GM12865 (cell line): Measurements from ENCODE around the gene ATP1A4.

ENCODE experiments used
- DNase-seq: peaks from one replicate; pipeline ENCODE4 v3.0.0; 2010; ENCODE audit warnings: low read depth
- H3K4me3 ChIP-seq: 2 replicates; pipeline ENCODE4 v1.5.1; 2011; ENCODE audit warnings: mild to moderate bottlenecking, low read depth, low read length, control low read depth
- TF ChIP-seq, protein P1 (sequence below): IDR thresholded peaks from 2 replicates; pipeline ENCODE4 v1.5.1; 2011; ENCODE audit warnings: low read length, control low read depth, low read depth, inconsistent platforms; ENCODE audit not compliant: insufficient read depth; ENCODE audit errors: missing control alignments

ATP1A4 gene

DNA sequence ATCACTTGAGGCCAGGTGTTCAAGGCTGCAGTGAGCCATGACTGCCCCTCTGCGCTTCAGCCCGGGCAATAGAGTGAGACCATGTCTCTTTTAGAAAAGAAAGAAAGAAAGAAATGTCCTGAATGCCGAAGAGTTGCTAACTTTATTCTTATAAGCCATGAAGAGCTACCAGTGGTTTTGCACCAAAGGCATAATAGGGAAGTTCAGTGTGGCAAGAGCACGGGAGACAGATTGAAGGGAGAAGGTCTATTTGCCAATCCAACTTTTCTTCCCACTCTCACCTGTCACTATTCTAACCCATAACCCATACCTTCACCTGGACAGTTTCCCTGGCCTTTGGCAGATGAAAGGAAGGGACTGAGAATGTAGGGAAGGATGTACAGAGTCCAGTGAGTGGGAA, 49.4 kb downstream of the ATP1A4 start:
- TF ChIP-seq, protein P1, sequence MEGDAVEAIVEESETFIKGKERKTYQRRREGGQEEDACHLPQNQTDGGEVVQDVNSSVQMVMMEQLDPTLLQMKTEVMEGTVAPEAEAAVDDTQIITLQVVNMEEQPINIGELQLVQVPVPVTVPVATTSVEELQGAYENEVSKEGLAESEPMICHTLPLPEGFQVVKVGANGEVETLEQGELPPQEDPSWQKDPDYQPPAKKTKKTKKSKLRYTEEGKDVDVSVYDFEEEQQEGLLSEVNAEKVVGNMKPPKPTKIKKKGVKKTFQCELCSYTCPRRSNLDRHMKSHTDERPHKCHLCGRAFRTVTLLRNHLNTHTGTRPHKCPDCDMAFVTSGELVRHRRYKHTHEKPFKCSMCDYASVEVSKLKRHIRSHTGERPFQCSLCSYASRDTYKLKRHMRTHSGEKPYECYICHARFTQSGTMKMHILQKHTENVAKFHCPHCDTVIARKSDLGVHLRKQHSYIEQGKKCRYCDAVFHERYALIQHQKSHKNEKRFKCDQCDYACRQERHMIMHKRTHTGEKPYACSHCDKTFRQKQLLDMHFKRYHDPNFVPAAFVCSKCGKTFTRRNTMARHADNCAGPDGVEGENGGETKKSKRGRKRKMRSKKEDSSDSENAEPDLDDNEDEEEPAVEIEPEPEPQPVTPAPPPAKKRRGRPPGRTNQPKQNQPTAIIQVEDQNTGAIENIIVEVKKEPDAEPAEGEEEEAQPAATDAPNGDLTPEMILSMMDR: no peak
- no peak overlapping the region for H3K4me3 ChIP-seq
- DNase-seq: no peak

DNA sequence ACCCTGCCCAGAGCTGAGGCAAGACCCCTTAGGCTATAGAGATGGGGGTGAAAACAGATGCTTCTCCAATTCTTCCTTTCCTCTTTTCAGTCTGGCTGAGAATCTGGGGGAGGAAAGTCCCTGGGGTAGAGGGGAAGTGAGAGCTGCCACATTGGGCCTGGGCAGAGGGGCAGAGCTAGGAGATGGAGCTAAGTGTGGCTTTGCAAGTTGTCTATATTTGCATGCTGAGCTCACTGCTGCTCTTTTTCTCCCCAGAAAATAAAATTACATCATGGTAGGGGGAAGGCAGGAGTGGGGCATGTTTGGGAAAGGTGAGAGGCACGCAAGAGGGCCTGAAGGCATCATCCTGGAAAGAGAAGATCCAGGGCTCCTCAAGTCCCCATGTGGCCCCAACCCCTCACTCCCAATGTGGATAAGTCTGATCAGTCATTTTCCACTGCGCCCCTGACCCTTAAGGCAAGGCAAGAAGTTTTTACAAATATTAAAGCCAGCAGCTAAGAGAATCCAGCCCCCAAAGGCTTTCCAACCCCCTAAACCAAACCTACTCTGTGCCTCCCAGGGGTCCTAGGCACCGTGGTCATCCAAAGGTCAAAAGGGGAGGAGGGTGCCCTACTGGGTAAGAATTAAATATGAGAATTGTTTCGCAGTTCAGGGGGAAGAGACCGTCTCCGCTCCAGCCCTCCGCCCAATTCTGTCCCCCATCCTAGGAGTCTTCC, 53.3 kb downstream of the ATP1A4 start:
- TF ChIP-seq, protein P1: no peak
- DNase-seq: peak; percentile 84
- H3K4me3 ChIP-seq: peak overlapping the region; percentile 62

DNA sequence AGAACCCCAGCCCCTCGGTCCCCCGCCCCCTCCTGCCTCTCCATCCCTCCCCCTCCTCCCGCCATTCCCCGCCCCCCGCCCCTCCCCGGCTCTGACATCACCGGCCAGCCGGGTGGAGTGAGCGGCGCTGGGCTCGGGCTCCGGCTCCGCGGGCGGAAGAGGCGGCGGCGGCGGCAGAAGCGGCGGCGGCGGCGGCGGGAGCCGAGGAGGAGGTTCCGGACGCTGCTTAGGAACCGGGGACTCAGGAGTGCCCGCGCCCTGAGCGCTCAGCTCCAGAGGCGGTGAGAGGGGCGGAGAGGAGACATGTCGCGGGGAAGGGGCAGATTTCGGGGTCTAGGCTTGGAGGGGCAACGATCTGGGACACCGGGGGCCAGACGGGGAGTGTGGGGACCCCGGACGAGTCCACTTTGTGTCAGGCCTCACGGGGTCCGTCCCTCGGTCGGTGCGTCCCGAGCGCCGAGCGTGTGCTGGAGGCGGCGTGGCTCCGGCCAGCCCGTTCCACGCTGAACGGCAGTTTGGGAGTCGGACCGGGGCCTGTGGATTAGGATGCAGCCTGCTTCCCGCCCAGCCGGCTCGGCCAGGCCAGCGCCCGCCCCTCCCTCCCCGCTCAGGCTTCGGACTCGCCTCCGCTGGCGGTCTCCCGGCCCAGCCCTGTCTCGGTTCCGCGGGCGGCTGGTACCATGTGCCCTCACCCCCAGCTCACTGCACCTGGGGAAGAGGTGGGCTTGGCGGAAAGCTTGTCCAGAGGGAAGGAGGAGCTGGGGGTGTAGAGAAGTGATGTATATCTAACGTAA, 54.0 kb downstream of the ATP1A4 start, which contains the start of gene PEA15:
PEA15 (plus strand) TSS at position 143 of the 794 bp plus-strand sequence. CDS start 6,161 bp downstream, outside the sequence.
- peak; percentile 80 for DNase-seq
- TF ChIP-seq, protein P1: no peak
- H3K4me3 ChIP-seq: peak within 1 kb of the TSS; percentile 96

DNA sequence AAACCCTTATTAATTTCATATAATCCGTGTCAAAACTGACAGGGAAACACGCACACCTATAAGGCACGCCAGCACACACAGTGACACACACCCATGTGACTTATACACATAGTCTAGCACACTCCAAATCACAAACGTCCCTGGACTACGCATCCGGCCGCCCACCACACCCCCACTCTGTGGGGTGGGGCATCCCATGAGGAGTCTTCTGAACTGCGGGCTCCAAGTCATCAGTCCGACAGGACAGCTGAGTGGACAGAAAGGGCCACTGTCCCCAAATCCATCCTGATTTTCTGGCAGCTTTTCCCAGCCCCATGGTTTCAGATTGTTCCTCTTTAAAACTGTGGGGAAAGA, 54.6 kb downstream of the ATP1A4 start:
- DNase-seq: peak; percentile 64
- TF ChIP-seq, protein P1: no peak
- peak overlapping the region; percentile 96 for H3K4me3 ChIP-seq

DNA sequence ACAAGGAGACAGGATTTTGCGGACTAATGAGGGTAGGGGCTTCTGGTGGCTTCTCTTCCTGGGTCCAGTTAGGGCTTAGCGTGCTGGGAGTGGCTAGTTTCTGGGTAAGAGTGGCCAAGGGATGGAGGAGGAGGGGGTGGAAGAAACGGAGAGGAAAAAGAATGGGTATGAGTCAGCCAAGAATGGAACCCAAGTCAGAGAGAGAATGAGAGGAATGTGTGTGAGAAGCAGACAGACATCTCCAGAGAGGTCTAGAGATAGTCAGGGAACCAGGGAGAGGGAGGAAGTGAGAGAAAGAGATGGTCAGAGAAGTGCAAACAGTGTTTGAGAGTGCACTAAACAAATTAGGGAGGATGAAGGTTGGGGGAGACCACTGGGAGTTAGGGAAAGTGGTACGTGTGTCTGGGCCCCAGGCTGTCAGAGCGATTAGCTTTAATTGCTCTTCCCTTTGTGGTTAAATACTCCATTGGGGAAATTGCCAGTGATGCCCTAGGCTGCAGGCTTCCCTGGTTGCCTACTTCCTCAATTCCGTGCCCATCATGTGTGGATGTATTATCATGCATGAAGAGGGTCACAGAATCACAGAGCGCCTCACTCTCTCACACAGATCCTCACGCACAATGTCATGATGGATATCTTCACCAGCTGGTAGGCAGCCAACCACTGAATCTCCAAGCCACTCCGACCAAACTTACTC, 55.2 kb downstream of the ATP1A4 start:
- TF ChIP-seq, protein P1: no peak
- DNase-seq: peak; percentile 25
- H3K4me3 ChIP-seq: peak overlapping the region; percentile 96

DNA sequence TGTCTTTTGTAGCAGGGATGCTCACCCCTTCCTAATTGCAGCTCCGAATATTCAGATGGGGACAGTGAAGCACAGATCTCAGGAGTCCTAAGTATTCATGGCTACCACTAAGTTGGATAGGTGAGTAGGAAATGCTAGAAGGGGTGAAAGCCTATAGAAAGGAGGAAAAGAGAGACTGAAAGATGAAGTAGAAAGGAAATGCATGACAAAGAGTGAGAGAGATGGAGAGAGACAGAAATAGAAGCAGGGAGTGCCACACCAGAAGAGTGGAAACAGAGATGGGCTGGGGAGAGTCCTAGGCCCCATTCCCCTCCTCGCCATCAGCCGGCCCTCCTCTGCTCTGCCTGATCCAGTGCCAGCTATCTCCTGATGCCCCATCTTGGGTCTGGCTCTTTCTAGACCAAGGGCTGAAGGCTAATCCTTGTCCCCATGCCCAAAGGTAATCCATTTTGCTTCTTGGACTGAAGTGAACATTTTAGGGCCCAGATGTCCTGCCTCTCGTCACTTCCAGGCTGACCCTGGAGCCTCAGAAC, 55.8 kb downstream of the ATP1A4 start:
- TF ChIP-seq, protein P1: no peak

More for the DNA sequence above, 55.8 kb downstream of the ATP1A4 start:
- DNase-seq: no peak
- no peak overlapping the region for H3K4me3 ChIP-seq
